GM18870 (cell line): ENCODE measurements around the gene DENND2A.
"Not testable (repeated sequence)": the region's sequence is repeated elsewhere in the genome, so short reads cannot be mapped to it uniquely, and the experiment has no call there.

Experiments used
- ATAC-seq: cut with Tn5 transposase; IDR thresholded peaks from one replicate; pipeline ENCODE4 v1.9.1; 2021; ENCODE audit warnings: moderate library complexity; ENCODE audit not compliant: unreplicated experiment

DENND2A gene

DNA sequence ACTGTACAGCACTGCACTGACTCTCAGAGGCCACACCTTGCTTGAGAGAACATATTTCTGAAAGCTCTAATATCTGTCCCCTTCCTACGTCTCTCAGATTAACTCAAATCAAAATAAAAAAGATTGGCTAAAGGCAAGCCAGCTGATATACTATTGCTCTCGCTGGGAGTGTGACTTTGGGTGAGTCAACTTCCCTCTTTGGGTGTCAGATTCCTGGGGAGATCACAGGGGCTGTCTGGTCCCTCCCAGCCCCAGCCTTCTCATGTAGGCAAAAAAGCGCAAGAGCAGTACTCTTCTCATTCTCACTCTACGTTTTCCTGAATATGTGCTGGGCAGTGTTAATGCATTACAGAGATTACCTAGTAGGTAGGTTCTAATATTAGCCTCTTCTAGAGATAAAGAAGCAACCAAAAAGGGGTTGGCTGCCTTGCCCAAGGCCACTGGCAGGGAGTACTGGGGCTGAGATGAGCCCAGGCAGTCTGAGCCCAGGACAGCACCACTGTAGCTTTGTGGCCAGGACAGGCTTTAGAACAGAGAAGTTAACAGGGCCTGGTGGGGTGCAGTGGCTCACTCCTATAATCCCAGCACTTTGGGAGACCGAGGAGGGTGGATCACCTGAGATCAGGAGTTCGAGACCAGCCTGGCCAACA lies 9.1 kb upstream of the DENND2A start:
- ATAC-seq: no peak

DNA sequence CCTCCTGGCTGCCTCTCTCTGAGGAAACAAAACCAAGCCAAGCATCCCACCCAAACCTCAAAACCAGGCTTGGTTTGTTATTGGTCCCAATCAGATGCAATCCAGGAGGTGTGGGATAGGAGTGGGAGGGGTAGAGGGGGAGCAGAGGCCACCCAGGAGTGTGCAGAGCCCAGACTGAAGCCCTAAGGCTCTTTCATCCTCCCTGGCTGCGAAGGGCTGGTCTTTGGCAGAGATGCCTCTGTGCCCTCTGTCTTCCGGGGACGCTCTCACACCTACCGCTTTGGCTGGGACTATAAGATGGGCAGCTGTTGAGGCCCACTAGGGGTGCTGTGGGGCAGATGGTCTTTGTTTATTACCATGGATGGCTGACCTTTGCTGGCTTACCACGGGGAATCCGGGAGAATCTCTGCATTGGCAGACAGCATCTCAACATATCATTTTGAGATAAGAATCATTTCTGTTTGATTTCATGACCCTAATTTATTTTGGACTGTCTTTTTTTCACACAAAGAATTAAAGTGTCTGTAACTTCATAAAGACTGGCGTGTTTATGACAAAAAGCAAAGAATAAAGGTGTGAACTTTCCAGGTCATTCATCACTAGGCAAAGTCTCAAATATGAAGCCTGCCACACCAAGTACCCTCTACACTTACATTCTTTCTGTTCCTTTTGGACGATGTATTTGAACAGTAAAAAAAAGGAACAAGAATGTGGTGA lies 6.5 kb upstream of the DENND2A start:
- peak; percentile 76 for ATAC-seq

DNA sequence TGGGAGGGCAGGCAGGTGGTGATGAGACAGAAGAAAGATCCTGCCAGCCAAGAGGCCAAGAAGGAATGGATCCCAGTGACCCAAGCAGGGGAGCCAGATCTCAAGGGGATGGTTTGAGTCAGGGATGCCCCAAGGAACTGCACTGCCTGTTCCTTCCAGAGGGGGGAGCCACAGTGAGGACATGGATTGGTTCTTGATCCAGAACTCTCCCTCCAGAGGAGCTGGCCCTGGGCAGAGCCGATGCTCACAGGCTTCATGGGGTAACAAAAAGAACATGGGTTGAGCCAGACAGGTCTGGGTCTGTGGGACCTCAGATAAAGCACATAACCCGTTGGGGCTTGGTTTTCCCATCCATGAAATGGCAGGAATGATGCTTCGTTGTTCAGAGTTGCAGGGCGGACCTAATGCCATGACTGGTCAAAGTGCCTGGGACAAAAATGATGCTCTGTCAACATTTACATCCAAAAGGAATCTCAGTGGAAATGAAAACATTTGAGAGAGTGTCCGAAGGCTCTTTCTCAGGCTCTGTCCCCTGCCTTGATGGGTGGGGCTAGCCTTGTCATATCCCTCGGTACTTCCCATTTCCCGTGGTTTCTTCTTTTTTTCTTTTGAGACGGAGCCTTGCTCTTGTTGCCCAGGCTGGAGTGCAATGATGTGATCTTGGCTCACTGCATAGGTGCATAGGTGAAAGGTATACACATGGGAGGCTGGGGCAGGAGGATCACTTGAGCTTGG lies 4.7 kb upstream of the DENND2A start:
- ATAC-seq: no peak

DNA sequence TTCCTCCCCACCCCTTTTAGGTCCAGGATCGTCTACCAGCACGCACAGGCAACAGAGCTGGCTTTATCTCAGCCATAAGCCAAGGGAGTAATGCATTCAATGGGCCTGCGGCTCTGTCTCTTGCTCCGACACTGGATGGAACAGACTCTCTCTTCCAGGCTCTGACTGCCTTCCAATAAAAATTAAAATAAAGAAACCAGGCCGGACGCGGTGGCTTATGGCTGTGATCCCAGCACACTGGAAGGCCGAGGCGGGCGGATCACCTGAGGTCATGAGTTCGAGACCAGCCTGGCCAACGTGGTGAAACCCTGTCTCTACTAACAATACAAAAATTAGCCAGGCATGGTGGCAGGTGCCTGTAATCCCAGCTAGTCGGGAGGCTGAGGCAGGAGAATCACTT lies 4.1 kb upstream of the DENND2A start:
- ATAC-seq: not testable (repeated sequence)

DNA sequence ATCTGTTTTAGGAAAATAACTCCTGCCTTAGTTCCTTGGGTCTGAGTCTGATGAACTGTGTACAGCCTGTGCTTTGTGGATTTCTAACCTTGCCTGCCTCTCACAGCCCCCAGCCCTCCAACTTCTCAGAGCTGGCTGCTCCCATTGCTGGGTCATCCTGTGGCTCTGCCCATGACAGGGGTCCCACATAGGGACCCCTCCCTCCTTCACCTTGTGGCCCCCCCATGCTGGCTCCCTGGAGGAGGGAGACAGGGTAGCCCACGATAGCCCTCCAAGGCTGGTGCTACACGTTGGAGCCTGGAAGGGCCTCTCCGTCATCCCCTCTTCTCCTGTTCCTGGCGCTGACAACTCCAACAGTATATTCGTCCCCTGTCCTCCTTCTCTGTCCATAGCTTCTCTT lies 2.8 kb upstream of the DENND2A start:
- no peak for ATAC-seq

DNA sequence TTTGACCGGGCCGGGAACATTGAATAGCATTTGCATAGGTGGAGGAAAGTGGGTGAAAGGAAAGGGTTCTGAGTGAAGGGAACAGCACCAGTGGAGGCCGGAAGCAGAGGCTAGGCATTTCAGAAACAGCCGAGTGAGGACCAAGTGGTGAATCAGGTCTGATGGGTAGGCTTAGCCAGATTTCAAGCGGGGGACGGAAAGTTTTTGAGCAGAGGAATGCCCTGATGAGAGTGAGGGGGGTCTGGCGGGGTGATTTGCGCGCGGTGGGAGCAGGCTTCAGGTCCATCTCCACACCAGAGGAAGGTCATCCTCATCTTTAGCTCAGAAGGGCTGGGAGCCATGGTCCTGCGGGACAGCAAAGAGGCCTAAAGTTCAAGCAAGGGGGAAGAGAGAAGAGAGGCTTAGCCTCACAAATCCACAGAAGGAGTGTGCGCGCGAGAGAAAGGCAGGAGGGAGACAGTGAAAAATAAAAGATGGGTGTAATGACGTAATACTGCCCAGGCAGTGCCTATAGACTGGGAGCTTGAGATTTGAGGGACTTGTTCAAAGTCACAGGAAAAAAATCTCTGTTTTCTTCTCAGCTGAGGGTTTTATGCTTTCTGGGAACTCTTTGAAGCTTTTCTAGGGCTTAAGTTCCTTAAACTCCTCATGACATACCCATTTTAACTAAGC lies 1.0 kb upstream of the DENND2A start:
- ATAC-seq: no peak

DNA sequence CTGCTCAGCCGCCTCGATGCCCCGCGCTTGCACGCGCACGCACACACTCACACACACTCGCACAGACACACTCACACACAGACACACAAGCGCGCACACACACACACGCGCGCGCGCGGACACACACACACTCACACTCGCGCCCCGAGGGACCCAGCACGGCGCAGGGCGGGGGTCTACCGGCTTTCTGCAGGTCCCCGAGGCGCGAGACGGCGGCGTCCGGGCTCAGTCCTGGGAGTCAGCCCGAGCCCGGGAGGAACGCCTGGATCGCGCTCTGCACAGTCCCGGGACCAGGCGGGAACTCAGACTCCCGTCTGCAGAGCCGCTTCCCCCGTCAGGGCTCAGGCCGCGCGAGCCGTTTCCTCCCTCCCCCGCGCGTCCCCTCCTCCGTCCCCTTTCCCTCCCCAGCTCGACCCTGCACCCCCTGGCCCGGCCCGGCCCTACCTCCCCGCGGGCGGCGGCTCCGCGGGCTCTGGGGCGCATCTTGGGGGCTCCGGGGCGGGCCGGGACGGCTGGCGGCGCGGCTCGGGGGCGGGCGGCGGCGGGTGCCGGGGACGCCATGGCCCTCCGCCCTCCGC lies 464 bp downstream of the DENND2A start:
- no peak for ATAC-seq

DNA sequence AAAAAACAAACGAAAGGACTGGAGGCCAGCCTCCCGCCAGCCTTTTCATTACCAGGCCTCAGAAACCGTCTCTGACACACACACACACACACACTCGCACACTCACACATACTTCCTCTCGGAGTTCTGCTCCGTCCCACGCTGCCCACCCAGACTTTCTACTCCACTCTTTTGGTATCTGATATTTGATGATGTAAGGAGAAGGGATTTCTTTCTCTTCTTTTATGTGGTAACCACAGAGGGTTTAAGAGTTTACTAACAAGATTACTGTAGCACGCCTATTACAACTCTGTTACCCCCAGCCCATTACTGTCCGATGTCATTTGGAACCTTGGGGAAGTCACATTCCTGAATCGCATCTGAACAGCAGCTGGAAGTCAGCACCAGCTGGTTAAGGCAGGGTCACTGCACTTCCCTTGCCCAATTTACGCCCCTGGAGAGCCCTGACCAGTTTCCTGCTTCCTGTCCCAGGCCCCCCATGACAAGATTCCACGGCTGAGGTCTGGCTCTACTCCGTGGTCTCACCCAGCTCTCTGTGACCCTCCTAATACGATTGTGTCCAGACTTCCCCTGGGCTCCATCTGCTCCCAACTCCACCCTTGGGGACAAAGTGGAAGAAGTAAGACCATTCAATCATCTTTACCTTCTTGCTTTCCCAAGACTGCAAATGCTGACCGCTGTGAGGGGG lies 1.1 kb downstream of the DENND2A start:
- no peak for ATAC-seq

DNA sequence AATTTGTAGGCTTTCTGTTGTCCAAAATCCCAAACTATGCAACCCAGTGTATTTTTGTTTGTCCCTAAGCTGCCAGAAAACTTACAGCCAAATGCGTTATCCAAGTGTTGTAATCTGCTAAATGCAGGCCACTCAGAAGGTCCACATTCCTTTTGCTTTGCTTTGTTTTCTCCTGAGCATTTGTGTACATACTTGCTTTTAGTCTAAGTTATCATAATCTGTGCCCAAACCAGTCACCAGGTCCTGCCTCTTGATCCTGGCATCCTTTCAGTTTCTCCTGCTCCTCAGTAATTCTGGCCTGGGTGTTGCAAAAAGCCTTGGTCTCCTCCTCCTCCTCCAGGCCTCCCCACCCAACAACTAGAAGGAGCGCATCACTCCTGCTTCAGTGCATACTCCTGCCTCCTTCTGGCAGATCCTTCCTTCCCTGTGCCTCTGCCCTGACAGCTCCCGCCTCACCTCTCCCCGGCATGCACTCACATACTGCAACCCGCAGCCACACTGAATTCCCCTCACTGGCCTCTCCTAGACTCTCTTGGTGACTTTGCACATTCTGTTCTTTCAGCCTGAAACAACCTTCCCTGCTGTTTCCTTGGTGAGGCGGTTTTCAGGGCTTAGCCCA lies 2.3 kb downstream of the DENND2A start:
- no peak for ATAC-seq

DNA sequence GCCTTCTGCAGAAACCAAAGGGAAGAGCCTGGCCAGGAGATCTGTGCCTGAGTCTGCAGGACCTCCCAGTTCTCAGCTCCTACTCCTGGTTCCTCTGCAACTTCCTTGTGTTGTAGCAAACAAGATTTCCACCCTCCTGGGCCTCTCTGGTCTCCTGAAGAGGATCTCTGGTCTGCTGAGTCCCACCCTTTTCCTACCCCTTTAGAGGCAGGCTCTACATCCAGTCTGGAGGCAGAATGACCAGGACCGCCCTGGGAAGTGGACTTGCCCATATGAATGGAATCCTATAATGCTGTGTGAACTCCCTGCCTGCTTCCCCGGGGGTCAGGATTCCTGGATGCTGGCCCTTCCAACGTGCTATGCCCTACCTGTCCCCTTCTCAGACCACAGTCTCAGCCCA lies 3.2 kb downstream of the DENND2A start:
- ATAC-seq: no peak

DNA sequence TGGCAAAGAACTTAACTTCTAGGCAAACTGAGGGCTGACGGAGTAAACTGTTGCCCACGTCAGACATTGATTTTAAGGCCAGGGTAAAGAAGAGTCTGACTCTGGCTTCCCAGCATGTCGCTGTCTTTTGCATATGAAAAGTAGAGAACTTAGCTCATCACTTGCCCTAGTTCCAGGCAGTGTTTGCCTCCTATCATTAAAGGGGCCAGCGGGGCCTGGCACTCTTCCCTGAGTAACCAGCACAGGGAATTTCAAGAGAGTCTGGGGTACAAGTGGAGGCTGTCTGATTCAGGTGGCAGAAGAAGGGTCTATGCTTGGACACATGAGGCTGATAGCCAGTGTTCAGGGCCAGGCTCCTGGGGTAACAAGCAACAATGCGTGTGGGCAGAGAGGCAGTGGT lies 4.8 kb downstream of the DENND2A start:
- ATAC-seq: no peak

DNA sequence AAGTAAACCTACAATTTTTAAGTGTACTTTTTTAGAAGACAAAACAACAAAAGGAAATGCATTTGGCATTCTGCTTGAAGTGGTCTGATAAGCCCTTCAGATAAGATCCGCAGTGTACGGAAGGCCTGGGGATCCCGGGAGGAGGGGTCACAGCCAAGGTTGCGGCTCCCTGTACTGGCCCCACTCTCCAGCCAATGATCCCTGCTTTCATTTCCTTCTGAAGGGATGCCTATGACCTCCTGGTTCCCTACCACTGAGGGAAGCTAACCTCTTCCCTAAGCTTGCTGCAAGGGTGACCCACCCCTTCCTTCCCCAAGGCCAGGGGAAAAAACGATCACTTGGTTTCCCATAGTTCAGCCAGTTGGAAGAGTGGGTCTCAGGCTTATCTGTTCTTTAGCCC lies 5.3 kb downstream of the DENND2A start:
- no peak for ATAC-seq

DNA sequence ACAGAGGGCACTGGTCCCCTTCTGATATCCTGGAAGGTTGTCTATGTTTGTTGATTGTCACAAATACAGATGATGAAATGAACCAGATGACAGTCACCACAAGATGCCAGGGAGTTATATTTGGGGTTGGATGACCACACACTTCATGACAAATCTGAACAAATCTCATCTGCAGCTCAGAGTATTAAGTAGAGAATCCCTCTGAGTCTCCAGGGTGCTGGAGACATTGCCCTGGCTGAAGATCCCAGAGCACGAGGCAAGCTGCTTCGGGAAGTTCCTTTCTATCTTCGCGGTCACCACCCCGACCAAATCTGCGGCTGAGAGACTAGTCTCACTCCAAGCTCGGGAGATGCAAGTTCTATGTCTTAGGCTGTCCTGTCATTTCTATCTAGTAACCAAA lies 9.0 kb downstream of the DENND2A start:
- ATAC-seq: no peak

DNA sequence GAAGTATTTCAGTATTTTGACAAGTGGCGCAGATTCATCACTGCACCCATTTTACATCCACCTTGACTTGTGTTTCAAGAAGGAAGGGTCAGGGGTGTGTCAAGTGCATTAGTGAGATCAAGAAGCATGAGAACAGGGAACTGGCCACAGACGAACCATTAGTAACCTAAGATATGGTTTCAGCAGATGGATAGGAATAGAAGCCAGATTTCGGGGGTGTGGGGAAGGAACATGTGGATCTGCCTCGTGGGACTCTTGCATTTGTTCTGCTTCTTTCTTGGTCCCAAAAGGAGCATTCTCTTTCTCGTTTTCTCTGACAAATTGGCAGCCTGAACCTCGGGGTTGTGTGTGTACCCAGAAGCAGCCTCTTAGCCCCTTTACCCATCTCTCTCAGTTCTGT lies 9.6 kb downstream of the DENND2A start:
- ATAC-seq: no peak

DNA sequence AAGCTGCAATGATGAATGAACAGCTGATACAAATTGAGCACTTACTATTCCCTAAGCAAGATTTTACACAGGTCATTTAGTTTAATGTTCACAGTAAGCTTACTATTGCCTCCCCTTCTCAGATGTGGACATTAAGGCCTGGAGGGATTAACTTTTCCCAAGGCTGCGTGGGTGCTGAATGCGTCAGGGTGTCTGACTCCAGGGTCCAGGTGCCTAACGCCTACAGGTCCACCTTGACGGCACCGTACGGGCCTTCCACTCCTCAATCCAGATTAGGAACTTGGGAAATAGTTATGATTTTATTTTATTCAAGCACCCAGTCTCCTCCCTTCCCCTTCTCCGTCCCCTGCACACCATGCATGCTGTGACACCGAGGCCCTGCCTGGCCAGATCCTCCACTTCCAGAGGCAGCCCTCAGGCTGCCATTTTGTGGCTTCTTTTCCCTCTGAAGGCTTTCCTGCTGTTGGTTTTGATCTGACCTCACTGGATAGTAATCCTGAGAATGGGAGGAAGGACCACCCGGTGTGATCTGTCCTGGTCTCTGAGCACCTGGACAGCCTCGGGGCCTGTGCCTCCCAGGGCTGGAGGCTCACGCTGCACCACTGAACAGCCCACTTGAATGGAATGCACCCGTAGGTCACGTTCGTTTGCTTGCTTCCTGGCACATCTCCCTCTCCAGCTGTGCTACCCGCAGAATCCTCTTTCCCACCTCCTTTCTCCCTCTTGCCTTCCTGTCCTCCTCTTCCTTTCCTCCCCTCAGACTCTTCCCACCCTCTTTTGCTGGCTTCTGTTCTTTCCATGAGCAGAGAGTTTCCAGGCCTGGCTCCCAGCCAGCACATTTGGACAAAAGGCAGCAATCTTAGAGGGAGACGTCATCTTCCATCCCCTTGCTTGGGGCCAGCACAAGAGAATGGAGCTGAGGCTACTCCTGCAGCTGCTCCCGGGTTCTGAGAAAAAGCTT lies 14.4 kb downstream of the DENND2A start:
- no peak for ATAC-seq

DNA sequence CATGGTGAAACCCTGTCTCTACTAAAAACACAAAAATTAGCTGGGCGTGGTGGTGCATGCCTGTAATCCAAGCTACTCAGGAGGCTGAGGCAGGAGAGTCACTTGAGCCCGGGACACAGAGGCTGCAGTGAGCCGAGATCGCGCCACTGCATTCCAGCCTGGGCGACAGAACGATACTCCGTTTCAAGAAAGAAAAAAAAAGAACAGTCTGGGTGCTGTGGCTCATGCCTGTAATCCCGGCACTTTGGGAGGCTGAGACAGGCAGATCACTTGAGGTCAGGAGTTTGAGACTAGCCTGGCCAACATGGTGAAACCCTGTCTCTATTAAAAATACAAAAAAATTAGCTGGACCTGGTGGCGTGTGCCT lies 15.4 kb downstream of the DENND2A start:
- ATAC-seq: not testable (repeated sequence)

DNA sequence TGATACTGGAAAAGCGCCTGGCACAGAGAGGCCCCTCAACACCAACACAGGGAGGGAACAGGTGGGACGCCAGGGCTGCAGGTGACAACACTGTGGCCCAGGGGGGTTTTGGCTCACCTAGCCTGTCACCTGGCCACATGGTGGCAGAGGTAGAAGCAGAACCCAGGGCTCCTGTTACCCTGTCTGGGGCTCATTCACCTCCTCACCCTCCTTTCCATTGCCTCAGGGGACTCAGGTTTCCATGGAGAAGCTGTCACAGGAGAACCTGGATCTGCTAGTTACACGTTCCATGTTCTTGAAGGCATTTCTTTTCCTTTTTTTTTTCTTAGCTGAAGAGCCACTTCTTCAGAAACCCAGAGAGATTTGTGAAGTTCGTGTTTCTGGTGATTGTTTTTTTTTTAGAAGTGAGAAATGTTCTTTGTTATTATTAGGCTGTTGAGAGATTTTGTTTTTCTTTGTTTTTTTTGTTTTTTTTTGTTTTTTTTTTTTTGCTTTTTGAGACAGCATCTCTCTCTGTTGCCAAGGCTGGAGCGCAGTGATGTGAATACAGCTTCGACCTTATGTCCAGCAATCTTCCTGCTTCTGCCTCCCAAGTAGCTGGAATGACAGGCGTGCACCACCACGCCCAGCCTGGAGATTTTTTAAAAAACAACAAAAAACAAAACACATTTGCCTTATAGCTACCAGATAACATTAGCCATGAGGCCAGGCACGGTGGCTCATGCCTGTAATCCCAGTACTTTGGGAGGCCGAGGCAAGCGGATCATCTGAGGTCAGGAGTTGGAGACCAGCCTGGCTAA lies 16.0 kb downstream of the DENND2A start:
- ATAC-seq: no peak

DNA sequence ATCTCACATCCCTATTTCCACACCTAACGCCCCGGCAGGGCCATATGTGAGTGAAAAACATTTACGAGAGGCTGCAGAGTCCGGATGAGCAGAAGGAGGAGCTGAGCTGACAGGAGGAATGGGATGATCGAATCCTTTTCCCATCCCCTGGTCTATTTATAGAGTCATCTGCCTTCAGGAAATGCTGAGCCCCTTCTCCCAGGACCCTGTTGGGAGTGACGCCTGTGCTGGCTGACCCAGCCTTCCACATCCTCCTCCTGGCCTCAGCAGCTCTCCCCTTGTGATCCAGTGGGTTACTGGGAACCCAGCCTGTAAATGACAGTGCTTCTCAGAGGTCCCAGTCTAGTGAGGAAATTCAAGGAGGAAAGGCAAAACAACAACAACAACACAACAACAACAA lies 16.6 kb downstream of the DENND2A start:
- ATAC-seq: no peak
